K562 (cell line): ENCODE data around the gene SRGN. TPM values are rescaled to one million over a fixed set of nuclear protein-coding genes. Genes with fewer than 3 reads are reported as not detected.
A peak's percentile ranks its signal among the peaks of the same experiment; 100 is the strongest.

Experiments
- ARID3A ChIP-seq: IDR thresholded peaks from 2 replicates; pipeline ENCODE4 v1.6.1; 2012; ENCODE audit warnings: low read depth, low read length, improper control_type of control experiment, borderline replicate concordance
- CCAR2 ChIP-seq: fragments of 200-400 bp; formaldehyde crosslinking; IDR thresholded peaks from 2 replicates; pipeline ENCODE4 v1.6.1; 2017; ENCODE audit warnings: mild to moderate bottlenecking, low read depth, low read length
- CCNT2 ChIP-seq: IDR thresholded peaks from 2 replicates; pipeline ENCODE4 v1.6.1; 2011; ENCODE audit warnings: borderline replicate concordance, low read depth, mild to moderate bottlenecking, moderate library complexity, mixed read lengths, low read length; ENCODE audit not compliant: insufficient read length; ENCODE audit errors: extremely low read depth
- FOS ChIP-seq: IDR thresholded peaks from 3 replicates; pipeline ENCODE4 v1.6.1; 2011; ENCODE audit not compliant: insufficient read length; ENCODE audit errors: extremely low read depth
- IRF1 ChIP-seq: sonication (generic); formaldehyde crosslinking; IDR thresholded peaks from 2 replicates; pipeline ENCODE4 v1.8.0; 2022; ENCODE audit warnings: missing genetic modification reagents, mild to moderate bottlenecking, borderline replicate concordance
- KAT7 ChIP-seq: sonication (generic); formaldehyde crosslinking; IDR thresholded peaks from 2 replicates; pipeline ENCODE4 v1.8.0; 2022; ENCODE audit warnings: missing genetic modification reagents, mild to moderate bottlenecking, borderline replicate concordance
- KDM1A ChIP-seq, 2 experiments: fragments of 450-650 bp; IDR thresholded peaks; 2 replicates each; pipeline ENCODE4 v1.6.1; 2016; ENCODE audit warnings: mild to moderate bottlenecking in 2 of 2
- MAFF ChIP-seq: IDR thresholded peaks from 2 replicates; pipeline ENCODE4 v1.6.1; 2012; ENCODE audit warnings: low read length, improper control_type of control experiment
- NEUROD1 ChIP-seq: fragments of 150-350 bp; IDR thresholded peaks from 2 replicates; pipeline ENCODE4 v1.6.1; 2014; ENCODE audit warnings: borderline replicate concordance, low read length, low read depth; ENCODE audit not compliant: partially characterized antibody
- POLR2AphosphoS2 ChIP-seq: IDR thresholded peaks from 2 replicates; pipeline ENCODE4 v1.6.1; 2012; ENCODE audit warnings: low read length, improper control_type of control experiment
- POLR2B ChIP-seq: fragments of 450-650 bp; IDR thresholded peaks from 2 replicates; pipeline ENCODE4 v1.6.1; 2018; ENCODE audit warnings: low read depth; ENCODE audit not compliant: partially characterized antibody
- POU5F1 ChIP-seq: fragments of 150-350 bp; IDR thresholded peaks from 2 replicates; pipeline ENCODE4 v1.6.1; 2014; ENCODE audit warnings: borderline replicate concordance, low read length, low read depth, mild to moderate bottlenecking; ENCODE audit not compliant: partially characterized antibody
- TARDBP ChIP-seq: fragments of 450-650 bp; IDR thresholded peaks from 2 replicates; pipeline ENCODE4 v1.6.1; 2016
- TGIF2 ChIP-seq: sonication (generic); formaldehyde crosslinking; IDR thresholded peaks from 2 replicates; pipeline ENCODE4 v1.8.1; 2022; ENCODE audit warnings: mild to moderate bottlenecking, missing genetic modification reagents, moderate library complexity
- TRIM28 ChIP-seq: fragments of 450-650 bp; IDR thresholded peaks from 2 replicates; pipeline ENCODE4 v1.6.1; 2017
- YY1 ChIP-seq, 3 experiments: IDR thresholded peaks; 2 replicates each; pipeline ENCODE4 v1.6.1; 2011; ENCODE audit warnings: low read length in 2 of 3, mild to moderate bottlenecking in 2 of 3, moderate library complexity in 2 of 3, borderline replicate concordance in 1 of 3, control low read depth in 1 of 3, low read depth in 1 of 3; ENCODE audit not compliant: insufficient read depth in 3 of 3, insufficient replicate concordance in 2 of 3, control insufficient read depth in 1 of 3, insufficient read length in 1 of 3; ENCODE audit errors: extremely low read depth in 1 of 3
- ZBTB49 ChIP-seq: sonication (generic); formaldehyde crosslinking; IDR thresholded peaks from 2 replicates; pipeline ENCODE4 v1.8.0; 2022; ENCODE audit warnings: missing genetic modification reagents, mild to moderate bottlenecking, borderline replicate concordance
- ZC3H8 ChIP-seq: fragments of 450-650 bp; IDR thresholded peaks from 2 replicates; pipeline ENCODE4 v1.6.1; 2017
- ZNF445 ChIP-seq: fragments of 250-450 bp; sonication (Bioruptor Pico); IDR thresholded peaks from 2 replicates; pipeline ENCODE4 v1.4.0; 2020; ENCODE audit warnings: low read depth, mild to moderate bottlenecking, moderate library complexity
- ZNF639 ChIP-seq, 2 experiments: fragments of 200-800 bp in 1 of 2; sonication (Bioruptor generic) in 1 of 2; sonication (generic) in 1 of 2; formaldehyde crosslinking in 1 of 2; IDR thresholded peaks in 1 of 2; conservative IDR thresholded peaks in 1 of 2; 2 replicates each; pipeline versions ENCODE4 v1.5.0 to v1.6.1; 2016 to 2020; ENCODE audit warnings: missing compliant biosample characterization in 1 of 2, missing genetic modification characterization in 1 of 2, missing genetic modification reagents in 1 of 2
- polyA plus RNA-seq, 8 experiments: library from polyadenylated mRNA; depleted of rRNA in 4 of 8; stranded (reverse) in 5 of 8; unstranded in 3 of 8; fragments of >200 nt; fragmentation: Nextera tagmentation in 2 of 8; fragmentation: Illumina TruSeq in 1 of 8; extraction: Ambion mirVana in 2 of 8; extraction: Trizol in 1 of 8; gene quantifications; 2 replicates each; pipeline versions ENCODE4 v1.2.1 to v1.2.3, GENCODE V29; 2011 to 2014; ENCODE audit warnings: inconsistent platforms in 1 of 8, missing spikeins in 1 of 8
- total RNA-seq, 7 experiments: library from RNA; depleted of rRNA in 6 of 7; stranded (reverse); fragments of >200 nt in 6 of 7; fragmentation: Illumina TruSeq in 2 of 7; extraction: Trizol in 2 of 7; gene quantifications; 2 replicates each; pipeline versions ENCODE4 v1.2.1 to v1.2.3, GENCODE V29; 2011 to 2021; ENCODE audit warnings: low replicate concordance in 1 of 7

SRGN gene
- total and polyA plus RNA-seq, 9 of the 15 experiments (the other 6 are each of a cell fraction or from before 2014, with no cell fraction given): 136 to 304 (median 180) TPM

- TF ChIP-seq CCNT2: no peak
- peak; percentile 85; the same call in 1 of the 2 replicates for TF ChIP-seq TARDBP
- TF ChIP-seq ZNF639 (CRISPR knock-in tag; conservative IDR thresholded peaks at IDR 0.05 in 1 of 2, IDR thresholded peaks at IDR 0.05 in 1 of 2): peak in 1 of 2 experiments; percentile 66; a peak in 2 of 4 replicates
- TF ChIP-seq CCAR2: no peak
- peak; percentile 90 for TF ChIP-seq MAFF
- no peak for TF ChIP-seq POU5F1
- peak; percentile 50 to 56 for TF ChIP-seq KDM1A (IDR thresholded peaks at IDR 0.05)
- TF ChIP-seq TRIM28: no peak; the same call in 1 of the 2 replicates
- peak; percentile 30; the same call in 1 of the 2 replicates for TF ChIP-seq ARID3A
- no peak for TF ChIP-seq TGIF2
- TF ChIP-seq POLR2B: peak; percentile 82
- no peak for TF ChIP-seq NEUROD1
- 0 out of 2 replicates have a peak, but pooled peaks have one; percentile 38 for TF ChIP-seq POLR2AphosphoS2
- no peak for TF ChIP-seq ZC3H8
- no peak for TF ChIP-seq FOS
- peak in 2 of 3 experiments; percentile 49 to 85 for TF ChIP-seq YY1 (IDR thresholded peaks at IDR 0.05; ENCODE audit: borderline replicate concordance in 1 of 3, control insufficient read depth in 1 of 3, extremely low read depth in 1 of 3, insufficient read depth in 3 of 3, insufficient read length in 1 of 3, insufficient replicate concordance in 2 of 3, low read depth in 1 of 3, low read length in 2 of 3)
- no peak for TF ChIP-seq ZNF445 (CRISPR knock-in tag)
- no peak for TF ChIP-seq KAT7 (CRISPR knock-in tag)
- TF ChIP-seq ZBTB49 (CRISPR knock-in tag): no peak
- no peak for TF ChIP-seq IRF1 (CRISPR knock-in tag)
Measured at GRCh38 chr10:69088801-69089501, 1.0 kb downstream of the SRGN start (continued).
